Karpas-422 (cell line): ENCODE data around the gene TENM4. TPM values are rescaled to one million over a fixed set of nuclear protein-coding genes. Genes with fewer than 3 reads are reported as not detected.

Source experiments
- DNase-seq: peaks from one replicate; pipeline ENCODE4 v3.0.0-alpha.2; 2015
- H2AFZ ChIP-seq: fragments of 200-600 bp; sonication (generic); 2 replicates; pipeline ENCODE4 v1.6.1; 2014; ENCODE audit warnings: antibody characterized with exemption, low read length, mixed read lengths
- H3K27ac ChIP-seq: fragments of 200-600 bp; sonication (generic); 2 replicates; pipeline ENCODE4 v1.5.1; 2014; ENCODE audit warnings: mild to moderate bottlenecking, low read length, moderate library complexity
- H3K27me3 ChIP-seq: fragments of 200-600 bp; sonication (generic); 2 replicates; pipeline ENCODE4 v1.6.1; 2014; ENCODE audit warnings: low read length, mixed read lengths
- H3K36me3 ChIP-seq: fragments of 200-600 bp; sonication (generic); 2 replicates; pipeline ENCODE4 v1.6.1; 2014; ENCODE audit warnings: low read length, mixed read lengths; ENCODE audit not compliant: insufficient read depth
- H3K4me1 ChIP-seq: fragments of 200-600 bp; sonication (generic); 2 replicates; pipeline ENCODE4 v1.6.1; 2014; ENCODE audit warnings: mild to moderate bottlenecking, low read length, mixed read lengths
- H3K4me2 ChIP-seq: fragments of 200-600 bp; sonication (generic); 2 replicates; pipeline ENCODE4 v1.6.1; 2014; ENCODE audit warnings: low read length, low read depth, mild to moderate bottlenecking; ENCODE audit not compliant: poor library complexity, severe bottlenecking
- H3K4me3 ChIP-seq: fragments of 200-600 bp; sonication (generic); 2 replicates; pipeline ENCODE4 v1.5.1; 2014; ENCODE audit warnings: mild to moderate bottlenecking, antibody characterized with exemption, low read length, mixed read lengths
- H3K79me2 ChIP-seq: fragments of 200-600 bp; sonication (generic); 2 replicates; pipeline ENCODE4 v1.6.1; 2014; ENCODE audit warnings: mild to moderate bottlenecking, low read length, mixed read lengths
- H3K9ac ChIP-seq: fragments of 200-600 bp; sonication (generic); 2 replicates; pipeline ENCODE4 v1.6.0; 2014; ENCODE audit warnings: low read length
- H3K9me2 ChIP-seq: fragments of 200-600 bp; sonication (generic), shearing (Covaris generic); replicated peaks from 2 replicates; pipeline ENCODE4 v1.6.0; 2014; ENCODE audit warnings: mild to moderate bottlenecking, low read length, moderate library complexity; ENCODE audit not compliant: insufficient read depth
- H3K9me3 ChIP-seq: fragments of 300-700, 200-600 bp; sonication (generic); 2 replicates; pipeline ENCODE4 v1.6.1; 2014; ENCODE audit warnings: low read length, mixed read lengths
- H4K20me1 ChIP-seq: fragments of 200-600 bp; sonication (generic); 2 replicates; pipeline ENCODE4 v1.6.1; 2014; ENCODE audit warnings: mild to moderate bottlenecking, antibody characterized with exemption, low read length, low read depth; ENCODE audit not compliant: insufficient read depth
- total RNA-seq: library from RNA; depleted of rRNA; stranded (reverse); fragments of >200 nt; shearing (Covaris generic); gene quantifications from 2 replicates; pipeline ENCODE4 v1.2.3, GENCODE V29; 2014; ENCODE audit warnings: low replicate concordance

Gene TENM4
- total RNA-seq, 1 experiment from 2014 or later: not detected

GRCh38 chr11:78798663-78799062 is 642.2 kb downstream of the TENM4 start:
- H3K9me2 ChIP-seq: no peaks in the 10 kb centered on the region
- DNase-seq: peak; percentile 82
- H3K36me3 ChIP-seq: no peaks in the 10 kb centered on the region
- no peaks in the 10 kb centered on the region for H3K9me3 ChIP-seq
- no peak overlapping the region for H3K9ac ChIP-seq
- no peaks in the 10 kb centered on the region for H3K79me2 ChIP-seq
- H3K4me1 ChIP-seq: peaks cover 3% of the 10 kb centered on the region; the same call in 1 of the 2 replicates
- H3K27me3 ChIP-seq: no peaks in the 10 kb centered on the region
- H2AFZ ChIP-seq: no peak overlapping the region
- H4K20me1 ChIP-seq: no peaks in the 10 kb centered on the region
- H3K27ac ChIP-seq: no peak overlapping the region
- no peak overlapping the region for H3K4me3 ChIP-seq
- no peak overlapping the region for H3K4me2 ChIP-seq

- Histone ChIP-seq H3K4me3 (no peak overlapping the region), H3K9ac (no peak overlapping the region), H2AFZ (no peak overlapping the region), H3K79me2 (no peaks in the 10 kb centered on the region), H3K9me2 (no peaks in the 10 kb centered on the region), H3K27me3 (no peaks in the 10 kb centered on the region), H3K36me3 (no peaks in the 10 kb centered on the region), H4K20me1 (no peaks in the 10 kb centered on the region), H3K9me3 (no peaks in the 10 kb centered on the region), H3K4me1 (peaks cover 3% of the 10 kb centered on the region; the same call in 1 of the 2 replicates), H3K4me2 (no peak overlapping the region), H3K27ac (no peak overlapping the region)
- no peak for DNase-seq
Observed at GRCh38 chr11:78797559-78797958, 643.3 kb downstream of the TENM4 start.

GRCh38 chr11:78796956-78797355 is 643.9 kb downstream of the TENM4 start:
- Histone ChIP-seq H3K4me1 (peaks cover 3% of the 10 kb centered on the region; the same call in 1 of the 2 replicates), H3K9me2 (no peaks in the 10 kb centered on the region), H3K27me3 (no peaks in the 10 kb centered on the region), H3K9me3 (no peaks in the 10 kb centered on the region), H4K20me1 (no peaks in the 10 kb centered on the region), H3K36me3 (no peaks in the 10 kb centered on the region), H3K79me2 (no peaks in the 10 kb centered on the region), H3K9ac (no peak overlapping the region), H3K27ac (no peak overlapping the region), H3K4me2 (no peak overlapping the region), H2AFZ (no peak overlapping the region), H3K4me3 (no peak overlapping the region)
- DNase-seq: no peak

- H3K27ac ChIP-seq: no peak overlapping the region
- H3K9ac ChIP-seq: no peak overlapping the region
- H2AFZ ChIP-seq: no peak overlapping the region
- H3K27me3 ChIP-seq: no peaks in the 10 kb centered on the region
- no peaks in the 10 kb centered on the region for H4K20me1 ChIP-seq
- H3K79me2 ChIP-seq: no peaks in the 10 kb centered on the region
- H3K36me3 ChIP-seq: no peaks in the 10 kb centered on the region
- no peaks in the 10 kb centered on the region for H3K9me3 ChIP-seq
- no peak for DNase-seq
- H3K4me2 ChIP-seq: no peak overlapping the region
- no peaks in the 10 kb centered on the region for H3K4me1 ChIP-seq
- H3K9me2 ChIP-seq: no peaks in the 10 kb centered on the region
- no peak overlapping the region for H3K4me3 ChIP-seq
Observed at GRCh38 chr11:78795621-78796261, 645.1 kb downstream of the TENM4 start.

GRCh38 chr11:78791964-78792363 is 648.9 kb downstream of the TENM4 start:
- no peaks in the 10 kb centered on the region for H3K27me3 ChIP-seq
- H3K4me1 ChIP-seq: no peaks in the 10 kb centered on the region
- H3K27ac ChIP-seq: no peak overlapping the region
- H3K4me3 ChIP-seq: no peak overlapping the region
- no peak overlapping the region for H2AFZ ChIP-seq
- H3K79me2 ChIP-seq: no peaks in the 10 kb centered on the region
- H4K20me1 ChIP-seq: no peaks in the 10 kb centered on the region
- DNase-seq: no peak
- no peak overlapping the region for H3K9ac ChIP-seq
- H3K4me2 ChIP-seq: no peak overlapping the region
- H3K9me2 ChIP-seq: no peaks in the 10 kb centered on the region
- no peaks in the 10 kb centered on the region for H3K9me3 ChIP-seq
- no peaks in the 10 kb centered on the region for H3K36me3 ChIP-seq

- H3K4me2 ChIP-seq: no peak overlapping the region
- no peaks in the 10 kb centered on the region for H3K9me3 ChIP-seq
- no peaks in the 10 kb centered on the region for H3K36me3 ChIP-seq
- H3K27me3 ChIP-seq: no peaks in the 10 kb centered on the region
- DNase-seq: no peak
- H3K9ac ChIP-seq: no peak overlapping the region
- no peak overlapping the region for H3K27ac ChIP-seq
- H3K4me1 ChIP-seq: no peaks in the 10 kb centered on the region
- H2AFZ ChIP-seq: no peak overlapping the region
- no peaks in the 10 kb centered on the region for H3K79me2 ChIP-seq
- H3K9me2 ChIP-seq: no peaks in the 10 kb centered on the region
- H3K4me3 ChIP-seq: no peak overlapping the region
- H4K20me1 ChIP-seq: no peaks in the 10 kb centered on the region
Observed at GRCh38 chr11:78791254-78791653, 649.6 kb downstream of the TENM4 start.

- Histone ChIP-seq H3K36me3 (no peaks in the 10 kb centered on the region), H3K79me2 (no peaks in the 10 kb centered on the region), H3K4me2 (no peak overlapping the region), H3K9ac (no peak overlapping the region), H2AFZ (no peak overlapping the region), H3K9me2 (no peaks in the 10 kb centered on the region), H3K9me3 (no peaks in the 10 kb centered on the region), H3K4me1 (no peaks in the 10 kb centered on the region), H3K27me3 (no peaks in the 10 kb centered on the region), H3K27ac (no peak overlapping the region), H3K4me3 (no peak overlapping the region), H4K20me1 (no peaks in the 10 kb centered on the region)
- no peak for DNase-seq
Observed at GRCh38 chr11:78790784-78791183, 650.0 kb downstream of the TENM4 start.

GRCh38 chr11:78789375-78789774 is 651.5 kb downstream of the TENM4 start:
- Histone ChIP-seq H3K4me3 (no peak overlapping the region), H3K4me1 (no peaks in the 10 kb centered on the region), H3K27ac (no peak overlapping the region), H3K4me2 (no peak overlapping the region), H3K36me3 (no peaks in the 10 kb centered on the region), H4K20me1 (no peaks in the 10 kb centered on the region), H3K9me2 (no peaks in the 10 kb centered on the region), H3K9me3 (no peaks in the 10 kb centered on the region), H3K27me3 (no peaks in the 10 kb centered on the region), H3K79me2 (no peaks in the 10 kb centered on the region), H2AFZ (no peak overlapping the region), H3K9ac (no peak overlapping the region)
- DNase-seq: no peak
